GM18909 (cell line): ENCODE data around the gene TUBGCP6.
A peak's percentile ranks its signal among the peaks of the same experiment; 100 is the strongest.
"Not testable (repeated sequence)": the region's sequence is repeated elsewhere in the genome, so short reads cannot be mapped to it uniquely, and the experiment has no call there.

Experiments
- ATAC-seq: cut with Tn5 transposase; IDR thresholded peaks from one replicate; pipeline ENCODE4 v1.9.1; 2021; ENCODE audit warnings: mild to moderate bottlenecking; ENCODE audit not compliant: unreplicated experiment, poor library complexity

TUBGCP6 gene

DNA sequence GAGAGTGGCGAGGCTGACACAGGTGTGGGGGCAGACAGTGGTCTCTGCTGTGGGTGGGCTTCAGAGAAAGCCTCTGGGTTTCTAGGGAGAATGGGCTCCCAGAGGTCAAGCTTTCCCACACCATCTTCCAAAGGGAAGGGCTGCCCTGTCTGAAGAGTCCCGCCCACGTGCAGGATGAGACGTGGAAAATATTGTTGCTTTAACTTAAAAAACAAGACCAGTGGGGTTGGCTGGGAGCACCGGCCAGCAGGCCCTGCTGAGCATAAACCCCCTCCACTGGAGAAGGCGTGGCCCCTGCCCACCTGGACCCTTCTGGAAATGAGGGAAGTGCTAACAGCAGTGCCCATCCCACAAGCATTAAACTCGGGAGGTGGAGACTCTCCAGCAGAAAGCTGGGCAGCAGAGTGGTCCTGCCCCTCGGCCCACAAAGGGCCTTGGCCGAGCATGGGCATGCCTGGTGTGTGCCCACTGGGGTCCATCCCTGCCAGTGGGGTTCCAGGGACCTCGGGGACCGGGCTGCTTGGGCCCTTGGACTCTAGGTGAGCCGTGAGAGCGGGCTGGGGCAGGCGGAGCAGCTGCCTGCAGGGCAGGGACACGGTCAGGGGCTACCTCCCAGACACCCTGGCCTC lies 28.7 kb downstream of the TUBGCP6 start:
- no peak for ATAC-seq

DNA sequence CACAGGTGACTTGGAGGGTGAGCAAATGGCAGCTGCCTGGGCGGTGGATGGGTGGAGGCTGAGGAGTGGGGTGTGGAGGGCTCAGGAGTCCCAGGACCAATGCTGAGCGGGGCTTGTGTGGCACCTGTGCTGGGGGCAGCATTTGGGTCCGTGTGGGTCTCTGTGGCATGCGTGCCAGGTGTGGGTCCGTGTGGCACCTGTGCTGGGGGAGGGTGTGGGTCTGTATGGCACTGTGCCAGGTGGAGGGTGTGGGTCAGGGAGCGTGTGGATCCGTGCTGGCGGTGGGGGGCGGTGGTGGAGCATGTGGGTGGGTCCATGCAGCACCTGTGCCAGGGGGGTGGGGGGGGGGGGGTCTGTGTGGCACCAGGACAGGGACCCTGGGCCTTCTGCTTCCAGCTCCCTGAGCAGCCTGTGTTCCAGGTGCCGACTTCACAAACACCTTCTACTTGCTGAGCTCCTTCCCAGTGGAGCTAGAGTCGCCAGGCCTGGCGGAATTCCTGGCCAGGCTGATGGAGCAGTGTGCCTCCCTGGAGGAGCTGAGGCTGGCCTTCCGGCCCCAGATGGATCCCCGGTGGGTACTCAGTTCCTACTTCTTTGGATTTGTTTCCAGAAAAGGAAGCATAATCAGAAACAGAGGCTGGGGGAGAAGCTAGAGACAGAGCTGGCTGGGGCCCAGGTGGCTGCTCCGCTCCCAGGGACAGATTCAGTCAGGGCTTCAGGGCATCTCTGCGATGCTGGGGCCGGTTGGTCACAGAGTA lies 29.3 kb downstream of the TUBGCP6 start:
- ATAC-seq, result no peak

GRCh38 chr22:50213263-50213662 lies 31.6 kb downstream of the TUBGCP6 start:
- ATAC-seq, result no peak

DNA sequence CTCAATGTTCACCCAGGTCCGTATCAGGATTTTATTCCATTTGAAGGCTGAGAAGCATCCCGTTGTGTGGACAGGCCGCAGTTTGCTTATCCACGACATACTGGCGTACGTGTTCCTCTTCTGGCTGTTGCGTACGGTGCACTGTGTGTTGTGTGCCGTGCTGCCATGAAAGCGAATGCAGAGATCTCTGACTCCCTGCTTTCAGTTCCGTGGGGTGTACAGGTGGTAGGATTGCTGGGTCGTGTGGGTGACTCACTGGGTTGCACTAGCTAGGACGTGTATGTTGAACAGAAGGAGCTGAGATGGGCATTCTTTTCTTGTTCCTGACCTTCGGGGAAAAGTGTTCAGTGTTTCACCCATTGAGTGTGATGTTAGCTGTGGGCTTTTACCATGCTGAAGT lies 33.7 kb downstream of the TUBGCP6 start:
- no peak for ATAC-seq

GRCh38 chr22:50210378-50211139 lies 34.3 kb downstream of the TUBGCP6 start:
- no peak for ATAC-seq

- ATAC-seq, result no peak
Measured at GRCh38 chr22:50209893-50210292, 34.9 kb downstream of the TUBGCP6 start.

DNA sequence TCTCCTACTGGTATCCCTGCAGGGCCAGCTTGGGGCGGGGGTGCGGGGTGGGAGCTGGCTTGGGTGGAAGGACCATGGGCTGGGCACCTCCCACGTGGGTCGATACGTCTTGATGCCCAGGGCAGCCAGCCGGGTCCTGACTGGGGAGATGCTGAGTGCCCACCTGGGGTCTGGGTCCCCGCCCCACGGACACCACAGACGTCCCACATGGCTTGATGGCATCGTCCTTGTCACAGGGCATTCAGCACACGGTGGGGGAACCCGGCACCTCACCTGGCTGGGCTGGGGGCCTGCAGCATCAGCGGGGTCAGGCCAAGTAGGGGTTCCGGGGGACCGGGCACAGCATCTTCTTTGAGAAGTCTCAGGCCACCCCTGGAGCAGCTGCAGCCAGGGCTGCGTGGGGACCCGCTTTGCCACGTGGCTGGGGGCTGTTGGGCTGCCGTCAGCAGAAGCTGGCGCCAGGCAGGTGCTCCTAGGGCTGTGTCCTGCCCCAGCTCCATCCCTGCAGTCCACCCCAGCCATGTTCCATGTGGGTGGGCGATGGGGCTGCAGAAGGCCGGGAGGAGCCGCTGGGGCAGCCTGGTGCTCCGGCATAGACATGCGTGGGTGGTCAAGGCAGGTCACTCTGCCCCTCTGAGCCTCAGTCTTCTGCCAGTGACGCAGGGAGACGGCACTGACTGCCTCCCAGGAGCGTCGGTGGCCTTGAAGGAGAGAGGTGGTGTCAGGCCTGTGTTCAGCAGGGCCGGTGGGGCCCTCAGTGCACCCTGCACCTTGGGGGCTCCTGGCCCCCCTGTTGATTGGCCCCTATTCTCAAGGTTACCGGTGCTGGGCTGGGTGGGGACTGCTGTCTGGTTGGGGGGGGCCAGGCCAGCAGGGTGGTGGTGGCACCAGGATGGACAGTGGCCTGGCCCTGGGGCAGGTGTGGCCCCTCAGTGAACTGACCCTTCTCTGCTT lies 35.6 kb downstream of the TUBGCP6 start:
- no peak for ATAC-seq

GRCh38 chr22:50208430-50208938 lies 36.3 kb downstream of the TUBGCP6 start:
- no peak for ATAC-seq

DNA sequence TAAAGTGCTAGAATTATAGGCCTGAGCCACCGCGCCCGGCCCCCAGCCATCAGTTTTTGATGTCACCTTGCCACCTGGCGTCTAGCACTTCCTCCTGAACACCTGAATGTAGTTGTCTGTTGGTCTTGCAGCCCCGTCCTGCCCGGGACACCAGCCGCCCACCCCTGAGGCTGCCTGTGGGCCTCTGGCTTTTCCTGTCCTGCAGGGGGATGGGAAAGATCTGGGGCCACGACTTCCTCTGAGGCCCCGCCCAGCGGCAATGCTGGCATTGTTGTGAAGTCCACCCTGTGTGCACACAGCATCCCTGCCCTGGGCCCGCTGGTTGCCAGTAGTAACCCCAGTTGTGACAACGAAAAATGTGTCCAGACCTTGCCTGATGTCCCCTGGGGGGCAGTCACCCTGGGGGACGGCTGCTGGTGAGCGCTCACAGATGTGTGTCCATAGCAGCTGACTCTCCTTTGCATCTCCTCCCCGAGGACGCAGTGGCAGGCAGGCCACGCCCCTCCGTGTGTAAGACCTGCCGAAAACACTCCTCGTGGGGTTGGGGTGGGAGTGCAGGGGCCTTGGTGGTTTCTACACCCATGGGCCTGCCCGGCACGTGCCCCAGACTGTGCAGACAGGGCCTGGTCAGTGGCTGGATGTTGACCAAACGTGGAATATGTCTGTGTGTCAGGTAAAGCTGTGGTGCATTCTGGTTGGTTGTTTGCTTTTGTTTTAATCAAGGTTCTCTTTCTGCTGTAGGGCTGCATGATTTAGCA lies 37.3 kb downstream of the TUBGCP6 start:
- no peak for ATAC-seq

GRCh38 chr22:50206599-50206998 lies 38.2 kb downstream of the TUBGCP6 start:
- ATAC-seq, result no peak

DNA sequence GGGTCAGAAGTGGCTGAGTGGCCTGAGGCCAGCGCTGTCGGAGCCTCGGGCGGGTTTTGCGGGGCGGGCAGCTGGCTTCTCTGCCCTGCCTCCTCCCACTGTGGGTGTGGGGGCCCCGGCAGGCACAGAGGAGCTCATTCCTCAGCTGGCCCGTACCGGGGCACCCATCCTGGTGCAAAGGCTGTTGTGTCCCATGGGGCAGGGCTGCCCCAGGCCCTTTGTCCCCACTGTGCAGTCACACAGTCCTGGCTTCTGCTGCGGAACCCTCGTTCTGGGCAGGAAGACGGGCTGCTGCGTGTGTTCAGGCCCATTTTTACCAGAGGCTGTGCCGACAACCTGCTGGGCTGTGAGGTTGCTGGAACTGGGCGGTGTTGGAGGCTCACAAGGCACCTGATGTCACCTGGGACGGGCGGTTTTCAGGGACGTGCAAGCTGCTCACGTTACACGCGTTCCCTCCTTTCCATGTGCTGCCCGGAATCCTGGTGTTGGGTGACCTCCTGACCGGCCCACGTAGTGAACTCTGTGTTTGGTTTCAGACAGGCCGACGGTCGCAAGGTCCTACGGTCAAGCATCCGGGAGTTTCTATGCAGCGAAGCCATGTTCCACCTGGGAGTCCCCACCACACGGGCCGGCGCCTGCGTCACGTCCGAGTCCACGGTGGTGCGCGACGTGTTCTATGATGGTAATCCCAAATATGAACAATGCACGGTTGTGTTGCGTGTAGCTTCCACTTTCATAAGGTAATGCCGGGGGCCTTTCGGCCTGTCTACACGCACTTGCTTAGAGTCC lies 38.8 kb downstream of the TUBGCP6 start:
- no peak for ATAC-seq

DNA sequence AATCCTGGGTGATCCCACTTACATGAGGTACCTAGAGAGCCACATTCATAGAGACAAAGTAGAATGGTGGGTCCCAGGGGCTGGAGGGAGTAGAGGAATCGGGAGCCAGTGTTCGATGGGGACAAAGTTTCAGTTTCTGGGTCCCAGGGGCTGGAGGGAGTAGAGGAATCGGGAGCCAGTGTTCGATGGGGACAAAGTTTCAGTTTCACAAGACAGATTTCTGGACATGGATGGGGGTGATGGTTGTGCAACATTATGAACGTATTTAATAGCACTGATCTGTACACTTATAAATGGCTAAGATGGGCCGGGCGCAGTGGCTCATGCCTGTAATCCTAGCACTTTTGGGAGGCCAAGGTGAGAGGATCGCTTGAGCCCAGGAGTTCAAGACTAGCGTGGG lies 39.8 kb downstream of the TUBGCP6 start:
- ATAC-seq, result not testable (repeated sequence)

GRCh38 chr22:50204571-50204970 lies 40.3 kb downstream of the TUBGCP6 start:
- ATAC-seq, result no peak

DNA sequence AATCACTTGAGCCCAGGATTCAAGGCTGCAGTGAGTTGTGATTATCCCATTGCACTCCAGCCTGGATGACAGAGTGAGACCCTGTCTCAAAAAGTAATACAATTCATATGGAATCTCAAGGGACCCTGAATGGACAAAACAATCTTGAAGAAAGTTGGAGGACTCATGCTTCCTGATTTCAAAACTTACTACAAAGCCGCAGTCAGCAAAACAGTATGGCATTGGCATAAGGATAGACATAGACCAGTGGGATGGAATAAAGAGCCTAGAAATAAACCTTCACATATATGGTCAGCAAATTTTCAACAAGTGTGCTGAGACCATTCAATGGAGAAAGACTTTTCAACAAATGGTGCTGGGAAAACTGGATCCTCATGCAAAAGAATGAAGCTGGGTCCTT lies 41.5 kb downstream of the TUBGCP6 start:
- ATAC-seq, result no peak

DNA sequence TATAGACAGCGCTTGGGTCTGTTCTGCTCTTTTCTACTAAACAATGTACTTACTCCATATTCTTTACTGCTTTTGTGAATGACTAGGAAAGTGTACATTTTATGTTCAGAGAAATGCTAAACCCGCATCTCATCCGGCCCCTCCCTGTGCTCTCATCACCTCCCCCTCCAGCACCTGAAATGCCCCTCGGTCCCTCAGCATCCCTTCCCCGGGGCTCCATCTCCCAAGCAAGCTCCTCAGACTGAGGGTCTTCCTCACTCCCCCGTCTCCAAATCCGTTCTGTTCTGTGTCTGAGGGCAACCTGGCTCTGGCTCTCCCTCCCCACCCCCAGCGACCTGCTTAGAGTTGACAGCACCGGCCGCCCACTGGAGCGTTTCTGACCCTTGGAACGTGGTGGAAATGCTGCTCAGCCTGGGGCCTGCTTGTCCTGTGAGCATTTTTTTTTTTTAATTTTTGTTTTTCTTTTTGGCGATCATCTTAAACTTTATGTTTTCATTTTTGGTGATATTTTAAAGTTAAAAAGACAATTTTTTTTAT lies 42.6 kb downstream of the TUBGCP6 start:
- no peak for ATAC-seq

DNA sequence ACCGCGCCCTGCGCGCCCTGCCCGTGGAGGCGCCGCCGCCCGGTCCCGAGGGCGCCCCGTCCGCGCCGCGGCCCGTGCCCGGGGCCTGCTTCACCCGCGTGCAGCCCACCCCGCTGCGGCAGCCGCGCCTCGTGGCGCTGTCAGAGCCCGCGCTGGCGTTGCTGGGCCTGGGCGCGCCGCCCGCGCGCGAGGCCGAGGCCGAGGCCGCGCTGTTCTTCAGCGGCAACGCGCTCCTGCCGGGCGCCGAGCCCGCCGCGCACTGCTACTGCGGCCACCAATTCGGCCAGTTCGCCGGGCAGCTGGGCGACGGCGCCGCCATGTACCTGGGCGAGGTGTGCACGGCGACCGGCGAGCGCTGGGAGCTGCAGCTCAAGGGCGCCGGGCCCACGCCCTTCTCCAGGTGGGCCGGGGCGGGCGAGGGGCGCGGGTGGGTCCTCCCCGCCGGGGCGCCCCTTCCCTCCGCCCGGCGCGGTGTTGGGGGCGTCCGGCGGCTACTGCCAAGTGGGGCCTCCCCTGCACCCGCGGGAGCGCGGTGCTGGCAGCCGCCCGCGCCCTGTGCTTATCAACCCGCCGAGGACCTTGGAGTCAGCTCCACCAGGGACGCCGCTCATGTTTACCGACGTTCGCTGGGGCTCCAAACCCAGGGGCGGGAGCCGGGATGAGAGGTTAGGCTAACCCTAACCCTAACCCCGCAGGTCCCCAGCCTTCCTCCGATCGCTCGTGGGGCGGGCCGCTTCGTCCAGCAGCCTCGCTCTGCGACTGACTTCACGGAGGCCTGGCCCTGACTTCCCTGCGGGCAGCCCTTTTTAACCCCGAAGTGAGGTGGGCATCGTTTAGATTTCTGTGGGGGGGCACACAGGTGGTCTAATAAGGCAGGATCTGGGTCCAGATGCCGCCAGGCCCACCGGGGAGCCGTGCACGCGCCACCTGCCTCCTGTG lies 43.4 kb downstream of the TUBGCP6 start:
- peak; percentile 36 for ATAC-seq

GRCh38 chr22:50200461-50201190 lies 44.2 kb downstream of the TUBGCP6 start, which contains the start of gene SELENOO:
TSS of gene SELENOO (plus strand) at chr22:50201011. CDS start at chr22:50201037, 26 bp downstream.
- ATAC-seq, result peak; percentile 71
